HUES6 (cell line): ENCODE measurements around the gene WDR33.

Source experiments
- H3K27ac ChIP-seq: 2 replicates; pipeline ENCODE4 v1.7.0; 2013; ENCODE audit warnings: low read depth, mild to moderate bottlenecking, low read length, inconsistent platforms
- H3K27me3 ChIP-seq: 2 replicates; pipeline ENCODE4 v1.6.1; 2013; ENCODE audit warnings: low read length; ENCODE audit not compliant: control insufficient read depth, insufficient read depth
- H3K36me3 ChIP-seq: 2 replicates; pipeline ENCODE4 v1.6.1; 2013; ENCODE audit warnings: low read length; ENCODE audit not compliant: control insufficient read depth, insufficient read depth
- H3K4me1 ChIP-seq: 2 replicates; pipeline ENCODE4 v1.6.1; 2013; ENCODE audit warnings: low read length; ENCODE audit not compliant: control insufficient read depth, insufficient read depth
- H3K4me3 ChIP-seq: 2 replicates; pipeline ENCODE4 v1.5.1; 2013; ENCODE audit warnings: low read depth, low read length
- H3K9ac ChIP-seq: one replicate; pipeline ENCODE4 v1.6.1; 2013; ENCODE audit warnings: mild to moderate bottlenecking, low read length
- H3K9me3 ChIP-seq: 2 replicates; pipeline ENCODE4 v1.6.1; 2013; ENCODE audit warnings: low read depth, low read length; ENCODE audit not compliant: control insufficient read depth, insufficient read depth

The WDR33 gene

GRCh38 chr2:127810619-127811396 lies at the start of gene WDR33:
WDR33 (minus strand) TSS chr2:127811171; CDS start chr2:127770981, 40,190 bp downstream.
- Histone ChIP-seq H3K4me3 (peak within 1 kb of the TSS; percentile 88), H3K4me1 (peaks cover 11% of the 10 kb centered on the region), H3K27ac (peak within 1 kb of the TSS; percentile 72), H3K27me3 (no peaks in the 10 kb centered on the region), H3K9ac (peak within 1 kb of the TSS; percentile 84), H3K9me3 (no peaks in the 10 kb centered on the region), H3K36me3 (no peaks in the 10 kb centered on the region)

- Histone ChIP-seq H3K4me3 (0 out of 2 replicates have a peak overlapping the region, but pooled peaks have one; percentile 22), H3K27ac (no peak overlapping the region), H3K9me3 (no peaks in the 10 kb centered on the region), H3K9ac (no peak overlapping the region), H3K27me3 (no peaks in the 10 kb centered on the region), H3K36me3 (peaks cover 27% of the 10 kb centered on the region), H3K4me1 (peaks cover 18% of the 10 kb centered on the region)
These were observed 49.2 kb upstream of the WDR33 start for GRCh38 chr2:127860130-127860529.

GRCh38 chr2:127859712-127860085 lies 48.7 kb upstream of the WDR33 start:
- H3K36me3 ChIP-seq: peaks cover 23% of the 10 kb centered on the region
- H3K27me3 ChIP-seq: no peaks in the 10 kb centered on the region
- 0 out of 2 replicates have a peak overlapping the region, but pooled peaks have one; percentile 22 for H3K4me3 ChIP-seq
- H3K4me1 ChIP-seq: peaks cover 18% of the 10 kb centered on the region
- no peak overlapping the region for H3K9ac ChIP-seq
- no peaks in the 10 kb centered on the region for H3K9me3 ChIP-seq
- no peak overlapping the region for H3K27ac ChIP-seq

- H3K27ac ChIP-seq: peak overlapping the region; percentile 71
- H3K36me3 ChIP-seq: peaks cover 20% of the 10 kb centered on the region
- peak overlapping the region; percentile 99 for H3K4me3 ChIP-seq
- peaks cover 15% of the 10 kb centered on the region for H3K4me1 ChIP-seq
- H3K9ac ChIP-seq: peak overlapping the region; percentile 97
- no peaks in the 10 kb centered on the region for H3K27me3 ChIP-seq
- no peaks in the 10 kb centered on the region for H3K9me3 ChIP-seq
These were observed 46.4 kb upstream of the WDR33 start for GRCh38 chr2:127857265-127857808.

- Histone ChIP-seq H3K4me1 (peaks cover 2% of the 10 kb centered on the region; the same call in 1 of the 2 replicates), H3K27me3 (no peaks in the 10 kb centered on the region), H3K36me3 (peaks cover 51% of the 10 kb centered on the region), H3K27ac (no peak overlapping the region), H3K9me3 (no peaks in the 10 kb centered on the region), H3K4me3 (no peak overlapping the region), H3K9ac (no peak overlapping the region)
These were observed 42.7 kb upstream of the WDR33 start for GRCh38 chr2:127853671-127854070.

GRCh38 chr2:127852388-127852787 lies 41.4 kb upstream of the WDR33 start:
- no peaks in the 10 kb centered on the region for H3K9me3 ChIP-seq
- H3K4me1 ChIP-seq: peaks cover 2% of the 10 kb centered on the region; the same call in 1 of the 2 replicates
- H3K36me3 ChIP-seq: peaks cover 62% of the 10 kb centered on the region
- no peak overlapping the region for H3K4me3 ChIP-seq
- H3K27me3 ChIP-seq: no peaks in the 10 kb centered on the region
- H3K27ac ChIP-seq: no peak overlapping the region
- no peak overlapping the region for H3K9ac ChIP-seq

- no peak overlapping the region for H3K4me3 ChIP-seq
- no peaks in the 10 kb centered on the region for H3K9me3 ChIP-seq
- peaks cover 76% of the 10 kb centered on the region for H3K36me3 ChIP-seq
- no peak overlapping the region for H3K9ac ChIP-seq
- H3K27me3 ChIP-seq: no peaks in the 10 kb centered on the region
- H3K4me1 ChIP-seq: no peaks in the 10 kb centered on the region
- H3K27ac ChIP-seq: no peak overlapping the region
These were observed 37.0 kb upstream of the WDR33 start for GRCh38 chr2:127847931-127848330.

- Histone ChIP-seq H3K9me3 (no peaks in the 10 kb centered on the region), H3K27me3 (no peaks in the 10 kb centered on the region), H3K27ac (no peak overlapping the region), H3K9ac (no peak overlapping the region), H3K36me3 (peaks cover 48% of the 10 kb centered on the region), H3K4me3 (no peak overlapping the region), H3K4me1 (no peaks in the 10 kb centered on the region)
These were observed 34.0 kb upstream of the WDR33 start for GRCh38 chr2:127844973-127845372.

- H3K36me3 ChIP-seq: peaks cover 35% of the 10 kb centered on the region
- H3K4me1 ChIP-seq: no peaks in the 10 kb centered on the region
- no peaks in the 10 kb centered on the region for H3K9me3 ChIP-seq
- H3K4me3 ChIP-seq: no peak overlapping the region
- no peak overlapping the region for H3K27ac ChIP-seq
- H3K9ac ChIP-seq: no peak overlapping the region
- H3K27me3 ChIP-seq: no peaks in the 10 kb centered on the region
These were observed 32.7 kb upstream of the WDR33 start for GRCh38 chr2:127843677-127844076.

- Histone ChIP-seq H3K27me3 (no peaks in the 10 kb centered on the region), H3K4me3 (no peak overlapping the region), H3K9ac (no peak overlapping the region), H3K9me3 (no peaks in the 10 kb centered on the region), H3K27ac (no peak overlapping the region), H3K4me1 (no peaks in the 10 kb centered on the region), H3K36me3 (peaks cover 16% of the 10 kb centered on the region)
These were observed 30.7 kb upstream of the WDR33 start for GRCh38 chr2:127841466-127842178.

GRCh38 chr2:127840893-127841292 lies 29.9 kb upstream of the WDR33 start:
- no peaks in the 10 kb centered on the region for H3K4me1 ChIP-seq
- H3K27me3 ChIP-seq: no peaks in the 10 kb centered on the region
- H3K27ac ChIP-seq: no peak overlapping the region
- H3K4me3 ChIP-seq: no peak overlapping the region
- H3K9ac ChIP-seq: no peak overlapping the region
- peaks cover 10% of the 10 kb centered on the region for H3K36me3 ChIP-seq
- no peaks in the 10 kb centered on the region for H3K9me3 ChIP-seq
